Gastrocnemius medialis (tissue), 4 donors: ENCODE data around the gene ARNT2.

Experiments
- CTCF ChIP-seq, 5 experiments: fragments of 450-650 bp in 3 of 5; fragments of 200-600 bp in 2 of 5; sonication (generic) in 2 of 5; IDR thresholded peaks in 4 of 5; conservative IDR thresholded peaks in 1 of 5; 1 replicate in 4 of 5; 2 replicates in 1 of 5; pipeline ENCODE4 v1.5.1; 2016 to 2019; ENCODE audit warnings: antibody characterized with exemption in 5 of 5, mild to moderate bottlenecking in 3 of 5, moderate library complexity in 3 of 5
- POLR2A ChIP-seq, 2 donors: fragments of 450-650 bp; IDR thresholded peaks; one replicate each; pipeline ENCODE4 v1.6.1; 2017; ENCODE audit warnings: antibody characterized with exemption in 2 of 2, mild to moderate bottlenecking in 2 of 2, moderate library complexity in 2 of 2

GRCh38 chr15:80561500-80561899, 157.3 kb downstream of the ARNT2 start:
- TF ChIP-seq POLR2A (IDR thresholded peaks at IDR 0.05) (no peak), CTCF (IDR thresholded peaks at IDR 0.05 in 4 of 5, conservative IDR thresholded peaks at IDR 0.05 in 1 of 5) (no peak)
